ENCODE data around the gene STK32C.

DNA sequence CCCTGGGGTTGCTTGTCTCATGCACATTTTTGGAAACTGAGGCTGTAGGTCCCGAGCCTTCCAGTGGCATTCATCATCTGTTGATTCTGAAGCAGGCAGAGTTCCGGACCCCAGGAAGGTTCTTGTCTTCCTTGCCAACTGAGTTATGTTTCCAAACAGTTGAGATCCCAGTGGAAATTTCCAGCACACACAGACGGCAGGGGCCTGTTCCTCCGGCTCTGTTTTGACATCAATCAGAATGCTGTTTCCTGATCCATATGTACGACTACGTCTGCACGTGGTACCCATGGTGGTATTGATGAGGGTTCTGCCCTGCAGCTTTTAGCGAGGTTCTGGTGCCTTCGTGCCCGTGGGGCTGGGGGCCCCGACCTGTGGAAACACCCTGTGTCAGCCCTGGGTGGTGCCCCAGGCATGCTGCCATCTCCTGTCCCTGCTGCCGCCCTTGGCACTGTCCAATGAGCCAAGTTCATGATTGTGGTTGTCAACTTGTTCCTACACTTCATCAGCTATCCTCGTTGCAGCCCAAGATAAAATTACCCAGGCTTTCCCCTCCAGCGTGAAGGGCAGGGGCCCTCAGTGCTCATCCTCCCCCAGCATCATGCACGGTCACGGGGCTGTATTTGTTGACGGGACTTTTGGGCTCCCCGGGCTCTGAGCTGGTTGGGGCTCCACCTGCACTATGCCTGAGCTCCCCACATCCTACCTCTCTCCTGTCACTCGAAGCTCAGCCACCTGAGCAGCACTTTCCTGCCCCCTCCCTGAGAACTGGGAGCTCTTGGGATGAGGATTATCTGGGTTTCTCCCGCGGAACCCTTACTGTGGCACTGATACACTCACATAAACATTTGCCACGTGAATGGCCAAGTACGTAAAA, 128.8 kb downstream of the STK32C start:
- TF ChIP-seq EZH2 (IDR thresholded peaks at IDR 0.05; ENCODE audit: insufficient read depth, poor library complexity, severe bottlenecking) (no peak), EZH2phosphoT487 (IDR thresholded peaks at IDR 0.05; ENCODE audit: insufficient read depth, low read depth) (no peak)

Data from GM23248 (cell line).